Hepatocyte (in vitro differentiated cells): ENCODE measurements around the gene PALLD. TPM values are rescaled to one million over a fixed set of nuclear protein-coding genes. Genes with fewer than 3 reads are reported as not detected.

ENCODE experiments used
- DNase-seq: peaks from one replicate; pipeline ENCODE4 v3.0.0-alpha.2; 2016; ENCODE audit warnings: low spot score
- H2AFZ ChIP-seq: fragments of 200-600 bp; sonication (generic); 2 replicates; pipeline ENCODE4 v1.6.0; 2016; ENCODE audit warnings: antibody characterized with exemption, mild to moderate bottlenecking
- H3K27ac ChIP-seq: fragments of 200-600 bp; sonication (generic); 2 replicates; pipeline ENCODE4 v1.5.1; 2016; ENCODE audit warnings: mild to moderate bottlenecking
- H3K27me3 ChIP-seq: fragments of 200-600 bp; sonication (generic); 2 replicates; pipeline ENCODE4 v1.6.1; 2016
- H3K36me3 ChIP-seq: fragments of 200-600 bp; sonication (generic); replicated peaks from 2 replicates; pipeline ENCODE4 v1.5.1; 2016; ENCODE audit warnings: low read depth; ENCODE audit not compliant: insufficient read depth
- H3K4me1 ChIP-seq: fragments of 200-600 bp; sonication (generic); 2 replicates; pipeline ENCODE4 v1.5.1; 2016; ENCODE audit warnings: mild to moderate bottlenecking, moderate library complexity; ENCODE audit not compliant: insufficient read depth
- H3K4me2 ChIP-seq: fragments of 200-600 bp; sonication (generic); 2 replicates; pipeline ENCODE4 v1.6.0; 2016
- H3K4me3 ChIP-seq: fragments of 200-600 bp; sonication (generic); 2 replicates; pipeline ENCODE4 v1.5.1; 2016; ENCODE audit warnings: mild to moderate bottlenecking
- H3K79me2 ChIP-seq: fragments of 200-600 bp; sonication (generic); 2 replicates; pipeline ENCODE4 v1.6.0; 2017; ENCODE audit warnings: mild to moderate bottlenecking
- H3K9me2 ChIP-seq: fragments of 200-600 bp; sonication (generic); replicated peaks from 2 replicates; pipeline ENCODE4 v1.6.0; 2017; ENCODE audit warnings: mild to moderate bottlenecking; ENCODE audit not compliant: insufficient read depth
- H3K9me3 ChIP-seq: fragments of 200-600 bp; sonication (generic); 2 replicates; pipeline ENCODE4 v1.5.1; 2016; ENCODE audit warnings: low read depth, mild to moderate bottlenecking
- H4K20me1 ChIP-seq: fragments of 200-600 bp; sonication (generic); 2 replicates; pipeline ENCODE4 v1.6.0; 2016; ENCODE audit warnings: mild to moderate bottlenecking; ENCODE audit not compliant: insufficient read depth, poor library complexity, severe bottlenecking
- EZH2 ChIP-seq: fragments of 200-600 bp; sonication (generic); IDR thresholded peaks from 2 replicates; pipeline ENCODE4 v1.6.1; 2016; ENCODE audit warnings: antibody characterized with exemption, mild to moderate bottlenecking, borderline replicate concordance
- EZH2phosphoT487 ChIP-seq: fragments of 200-600 bp; sonication (generic); IDR thresholded peaks from one replicate; pipeline ENCODE4 v1.6.1; 2018; ENCODE audit warnings: antibody characterized with exemption, mild to moderate bottlenecking, low read depth, moderate library complexity; ENCODE audit not compliant: unreplicated experiment, severe bottlenecking
- WGBS: methylation state at CpG from one replicate; pipeline ENCODE4 v1.1.6; 2016; ENCODE audit warnings: low lambda C conversion rate; ENCODE audit errors: missing lambda C conversion rate; 5-methylcytosine and 5-hydroxymethylcytosine counted together
- polyA plus RNA-seq: library from polyadenylated mRNA; unstranded; fragments of >200 nt; fragmentation: Nextera tagmentation; extraction: Ambion mirVana; gene quantifications from 2 replicates; pipeline ENCODE4 v1.2.1, GENCODE V29; 2016
- total RNA-seq: library from RNA; depleted of rRNA; stranded (reverse); fragments of >200 nt; gene quantifications from 2 replicates; pipeline ENCODE4 v1.2.3, GENCODE V29; 2014
- TF ChIP-seq, protein P1 (sequence below): fragments of 200-600 bp; sonication (generic); IDR thresholded peaks from 2 replicates; pipeline ENCODE4 v1.5.1; 2016; ENCODE audit warnings: antibody characterized with exemption, mild to moderate bottlenecking; ENCODE audit not compliant: poor library complexity

Gene PALLD
- total and polyA plus RNA-seq, 2 experiments from 2014 or later, result 82.7 to 85.2 TPM

DNA sequence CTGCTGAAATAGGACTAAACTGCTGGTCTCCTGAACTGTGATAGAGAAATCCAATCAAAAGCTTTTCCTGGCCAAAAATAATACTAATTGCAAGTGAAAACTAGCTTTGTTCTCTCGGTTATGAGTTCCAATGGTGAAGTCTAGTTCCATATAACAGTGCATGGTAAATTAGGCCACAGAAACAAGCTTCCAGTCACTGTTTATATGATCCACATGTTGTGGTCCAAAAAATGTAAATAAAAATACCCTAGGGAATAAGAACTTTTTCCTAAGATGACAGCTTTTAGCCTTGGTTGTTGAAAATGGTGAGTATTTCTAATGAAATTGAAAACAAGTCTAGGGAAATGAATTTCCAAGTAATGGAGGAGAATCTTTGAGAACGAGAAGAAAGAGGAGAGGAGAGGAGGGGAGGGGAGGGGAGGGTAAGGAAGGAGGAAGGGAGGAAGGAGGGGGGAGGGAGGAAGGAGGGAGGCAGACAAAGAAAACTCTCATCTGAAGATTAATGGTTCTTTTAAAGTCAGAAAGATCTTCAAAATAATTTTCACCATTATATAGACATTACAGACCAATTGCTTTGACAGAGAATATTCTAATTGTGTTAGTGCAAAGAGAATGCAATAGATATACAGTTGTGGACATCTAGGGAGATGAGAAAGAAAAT, 26.1 kb downstream of the PALLD start:
- no peaks in the 10 kb centered on the region for H3K4me1 ChIP-seq
- H3K36me3 ChIP-seq, result no peaks in the 10 kb centered on the region
- no peaks in the 10 kb centered on the region for H3K27me3 ChIP-seq
- H2AFZ ChIP-seq, result no peak overlapping the region
- H3K4me3 ChIP-seq, result no peak overlapping the region
- H3K4me2 ChIP-seq, result no peak overlapping the region
- H3K9me3 ChIP-seq, result no peaks in the 10 kb centered on the region
- WGBS, result 79% methylated on average over 2 of the region's 2 CpGs
- TF ChIP-seq EZH2 (no peak), EZH2phosphoT487 (no peak)
- TF ChIP-seq, protein P1, sequence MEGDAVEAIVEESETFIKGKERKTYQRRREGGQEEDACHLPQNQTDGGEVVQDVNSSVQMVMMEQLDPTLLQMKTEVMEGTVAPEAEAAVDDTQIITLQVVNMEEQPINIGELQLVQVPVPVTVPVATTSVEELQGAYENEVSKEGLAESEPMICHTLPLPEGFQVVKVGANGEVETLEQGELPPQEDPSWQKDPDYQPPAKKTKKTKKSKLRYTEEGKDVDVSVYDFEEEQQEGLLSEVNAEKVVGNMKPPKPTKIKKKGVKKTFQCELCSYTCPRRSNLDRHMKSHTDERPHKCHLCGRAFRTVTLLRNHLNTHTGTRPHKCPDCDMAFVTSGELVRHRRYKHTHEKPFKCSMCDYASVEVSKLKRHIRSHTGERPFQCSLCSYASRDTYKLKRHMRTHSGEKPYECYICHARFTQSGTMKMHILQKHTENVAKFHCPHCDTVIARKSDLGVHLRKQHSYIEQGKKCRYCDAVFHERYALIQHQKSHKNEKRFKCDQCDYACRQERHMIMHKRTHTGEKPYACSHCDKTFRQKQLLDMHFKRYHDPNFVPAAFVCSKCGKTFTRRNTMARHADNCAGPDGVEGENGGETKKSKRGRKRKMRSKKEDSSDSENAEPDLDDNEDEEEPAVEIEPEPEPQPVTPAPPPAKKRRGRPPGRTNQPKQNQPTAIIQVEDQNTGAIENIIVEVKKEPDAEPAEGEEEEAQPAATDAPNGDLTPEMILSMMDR, result no peak
- no peaks in the 10 kb centered on the region for H3K9me2 ChIP-seq
- no peak for DNase-seq
- H4K20me1 ChIP-seq, result no peaks in the 10 kb centered on the region
- no peak overlapping the region for H3K27ac ChIP-seq
- no peaks in the 10 kb centered on the region for H3K79me2 ChIP-seq

DNA sequence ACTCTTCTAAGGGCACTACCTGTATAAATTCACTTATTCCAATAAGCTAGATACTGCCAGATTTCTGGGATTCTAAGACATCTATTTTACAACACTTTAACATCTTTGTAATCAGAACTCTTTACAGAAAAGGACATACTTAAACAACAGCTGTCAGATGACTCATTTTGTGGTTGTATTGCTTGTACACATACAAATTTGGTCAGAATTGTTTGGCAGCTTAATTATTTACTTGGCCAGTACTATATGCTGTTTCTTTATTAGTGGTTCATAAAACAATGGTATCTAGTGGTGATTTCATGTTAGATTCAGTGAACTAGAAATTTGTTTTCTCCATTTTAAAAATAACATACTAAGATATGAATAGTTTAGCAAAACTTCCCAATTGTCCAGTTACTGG, 27.2 kb downstream of the PALLD start:
- Histone ChIP-seq H4K20me1 (no peaks in the 10 kb centered on the region), H3K36me3 (no peaks in the 10 kb centered on the region), H3K4me2 (no peak overlapping the region), H3K27ac (no peak overlapping the region), H3K79me2 (no peaks in the 10 kb centered on the region), H3K27me3 (no peaks in the 10 kb centered on the region), H3K4me1 (no peaks in the 10 kb centered on the region), H2AFZ (no peak overlapping the region), H3K9me2 (no peaks in the 10 kb centered on the region), H3K4me3 (no peak overlapping the region), H3K9me3 (no peaks in the 10 kb centered on the region)
- TF ChIP-seq EZH2, result no peak
- DNase-seq, result no peak

DNA sequence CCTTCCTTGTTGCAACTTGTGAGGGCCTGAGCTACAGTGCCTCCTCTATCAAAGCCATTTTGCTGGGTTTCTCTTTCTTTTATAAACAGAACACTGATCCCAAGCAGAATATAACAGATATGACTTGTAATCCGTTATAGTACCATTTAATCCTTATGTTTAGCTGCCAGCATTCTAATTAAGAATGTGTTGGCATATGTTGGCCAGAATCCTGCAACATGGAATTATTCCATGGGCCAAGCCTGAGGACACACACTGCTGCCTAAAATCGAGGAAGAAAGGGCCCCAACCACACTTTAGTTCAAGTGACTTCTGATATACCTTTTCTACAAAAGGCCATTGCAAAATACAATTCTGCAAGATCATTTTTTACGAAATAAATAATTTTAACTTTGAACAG, 28.0 kb downstream of the PALLD start:
- no peak for DNase-seq
- H3K4me1 ChIP-seq, result no peaks in the 10 kb centered on the region
- no peaks in the 10 kb centered on the region for H4K20me1 ChIP-seq
- no peak for TF ChIP-seq EZH2phosphoT487
- TF ChIP-seq, protein P1, result no peak
- TF ChIP-seq EZH2, result no peak
- H3K4me3 ChIP-seq, result no peak overlapping the region
- no peaks in the 10 kb centered on the region for H3K9me3 ChIP-seq
- H3K36me3 ChIP-seq, result no peaks in the 10 kb centered on the region
- H3K27me3 ChIP-seq, result no peaks in the 10 kb centered on the region
- H3K4me2 ChIP-seq, result no peak overlapping the region
- H3K79me2 ChIP-seq, result no peaks in the 10 kb centered on the region
- no peak overlapping the region for H3K27ac ChIP-seq
- no peak overlapping the region for H2AFZ ChIP-seq
- WGBS, result 67% methylated on average over 3 of the region's 3 CpGs
- H3K9me2 ChIP-seq, result no peaks in the 10 kb centered on the region

DNA sequence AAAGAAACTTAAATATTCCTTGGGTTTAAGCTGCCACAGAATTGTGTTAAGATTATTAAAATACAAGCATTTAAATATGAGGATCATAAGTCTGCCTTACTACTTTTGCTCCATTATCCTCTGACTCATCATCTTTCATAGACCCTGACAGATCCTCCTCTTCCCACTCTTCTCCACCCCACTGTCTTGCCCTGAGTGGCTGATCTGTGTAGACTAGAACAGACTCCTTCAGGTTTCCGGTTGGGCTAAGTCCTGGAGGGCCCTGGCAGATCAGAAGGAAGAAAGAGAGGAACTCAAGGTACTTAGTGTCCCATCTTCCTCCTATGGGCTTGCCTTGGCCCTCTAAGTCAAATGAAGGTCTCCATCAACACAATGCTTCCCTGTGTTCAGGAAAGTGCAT, 30.7 kb downstream of the PALLD start:
- no peak overlapping the region for H2AFZ ChIP-seq
- no peaks in the 10 kb centered on the region for H3K36me3 ChIP-seq
- 75% methylated on average over 1 of the region's 1 CpG for WGBS
- no peaks in the 10 kb centered on the region for H3K27me3 ChIP-seq
- H3K9me2 ChIP-seq, result no peaks in the 10 kb centered on the region
- TF ChIP-seq EZH2phosphoT487, result no peak
- TF ChIP-seq, protein P1, result no peak
- TF ChIP-seq EZH2, result no peak
- H3K27ac ChIP-seq, result no peak overlapping the region
- H3K4me3 ChIP-seq, result no peak overlapping the region
- H3K4me1 ChIP-seq, result no peaks in the 10 kb centered on the region
- no peak for DNase-seq
- H3K9me3 ChIP-seq, result no peaks in the 10 kb centered on the region
- H4K20me1 ChIP-seq, result no peaks in the 10 kb centered on the region
- H3K4me2 ChIP-seq, result no peak overlapping the region
- no peaks in the 10 kb centered on the region for H3K79me2 ChIP-seq
